CD14-positive monocyte (primary cell): Measurements from ENCODE around the gene LRRC3. TPM values are rescaled to one million over a fixed set of nuclear protein-coding genes. Genes with fewer than 3 reads are reported as not detected.
A peak's percentile ranks its signal among the peaks of the same experiment; 100 is the strongest.

Source experiments
- DNase-seq, 3 donors: peaks; one replicate each; pipeline ENCODE4 v3.0.0-alpha.2; 2011 to 2022
- H2AFZ ChIP-seq: 2 replicates; pipeline ENCODE4 v1.6.0; 2012; ENCODE audit warnings: mild to moderate bottlenecking, low read depth, low read length, inconsistent platforms; ENCODE audit not compliant: insufficient read depth, poor library complexity, severe bottlenecking
- H3K27ac ChIP-seq, 2 donors: 1 replicate in 1 of 2; 2 replicates in 1 of 2; pipeline ENCODE4 v1.5.1; 2012 to 2013; ENCODE audit warnings: low read length in 2 of 2, control low read depth in 1 of 2, inconsistent platforms in 1 of 2, low read depth in 1 of 2, mild to moderate bottlenecking in 1 of 2
- H3K27me3 ChIP-seq, 2 donors: one replicate each; pipeline versions ENCODE4 v1.6.0 to v1.6.1; 2011 to 2013; ENCODE audit warnings: low read length in 2 of 2; ENCODE audit not compliant: control insufficient read depth in 2 of 2, insufficient read depth in 2 of 2
- H3K36me3 ChIP-seq, 2 donors: replicated peaks in 1 of 2; 1 replicate in 1 of 2; 2 replicates in 1 of 2; pipeline versions ENCODE4 v1.5.1 to v1.6.1; 2012 to 2013; ENCODE audit warnings: low read length in 2 of 2, control low read depth in 1 of 2, inconsistent platforms in 1 of 2, mild to moderate bottlenecking in 1 of 2; ENCODE audit not compliant: insufficient read depth in 2 of 2, control insufficient read depth in 1 of 2
- H3K4me1 ChIP-seq, 2 donors: 1 replicate in 1 of 2; 2 replicates in 1 of 2; pipeline versions ENCODE4 v1.5.1 to v1.6.1; 2012 to 2013; ENCODE audit warnings: low read length in 2 of 2, control low read depth in 1 of 2, inconsistent platforms in 1 of 2, mild to moderate bottlenecking in 1 of 2, moderate library complexity in 1 of 2; ENCODE audit not compliant: insufficient read depth in 2 of 2, control insufficient read depth in 1 of 2
- H3K4me2 ChIP-seq: replicated peaks from 2 replicates; pipeline ENCODE3; 2012; ENCODE audit warnings: low read length, moderate library complexity, mild to moderate bottlenecking; ENCODE audit not compliant: poor library complexity, severe bottlenecking; ENCODE audit errors: extremely low read depth
- H3K4me3 ChIP-seq, 3 experiments: fragments of 200-600 bp in 1 of 3; sonication (generic) in 1 of 3; replicated peaks in 1 of 3; 1 replicate in 2 of 3; 2 replicates in 1 of 3; pipeline ENCODE4 v1.5.1; 2011 to 2013; ENCODE audit warnings: low read length in 3 of 3, mild to moderate bottlenecking in 3 of 3, control low read depth in 2 of 3, low read depth in 2 of 3, inconsistent platforms in 1 of 3, moderate library complexity in 1 of 3
- H3K79me2 ChIP-seq: 2 replicates; pipeline ENCODE4 v1.6.0; 2012; ENCODE audit warnings: mild to moderate bottlenecking, control low read depth, inconsistent platforms, low read length, moderate library complexity; ENCODE audit not compliant: insufficient read depth
- H3K9ac ChIP-seq: 2 replicates; pipeline ENCODE4 v1.6.0; 2017; ENCODE audit warnings: low read length, mild to moderate bottlenecking; ENCODE audit not compliant: insufficient read depth, poor library complexity, severe bottlenecking
- H3K9me3 ChIP-seq, 2 donors: replicated peaks in 1 of 2; 1 replicate in 1 of 2; 2 replicates in 1 of 2; pipeline versions ENCODE4 v1.5.1 to v1.6.1; 2012 to 2013; ENCODE audit warnings: low read length in 2 of 2, control low read depth in 1 of 2; ENCODE audit not compliant: control insufficient read depth in 1 of 2, insufficient read depth in 1 of 2
- H4K20me1 ChIP-seq: 2 replicates; pipeline ENCODE4 v1.6.0; 2012; ENCODE audit warnings: mild to moderate bottlenecking, low read length, control low read depth, moderate library complexity; ENCODE audit not compliant: insufficient read depth
- H3K27ac Mint-ChIP-seq, 7 donors: one replicate each; pipeline ENCODE4 v1.8.0; 2020; ENCODE audit warnings: mild to moderate bottlenecking in 7 of 7, mixed read lengths in 7 of 7, moderate library complexity in 6 of 7, inconsistent platforms in 2 of 7
- H3K27me3 Mint-ChIP-seq, 3 donors: one replicate each; pipeline ENCODE4 v1.8.0; 2021 to 2022; ENCODE audit warnings: low read depth in 3 of 3, mild to moderate bottlenecking in 3 of 3, mixed read lengths in 3 of 3, moderate library complexity in 3 of 3, inconsistent platforms in 1 of 3
- H3K36me3 Mint-ChIP-seq, 2 donors: one replicate each; pipeline ENCODE4 v1.8.0; 2020; ENCODE audit warnings: mixed read lengths in 2 of 2, inconsistent platforms in 1 of 2, mild to moderate bottlenecking in 1 of 2
- H3K4me1 Mint-ChIP-seq: one replicate; pipeline ENCODE4 v1.8.0; 2020; ENCODE audit warnings: mild to moderate bottlenecking, mixed read lengths
- H3K4me3 Mint-ChIP-seq, 2 donors: one replicate each; pipeline ENCODE4 v1.8.0; 2020; ENCODE audit warnings: mild to moderate bottlenecking in 2 of 2, mixed read lengths in 2 of 2, moderate library complexity in 1 of 2
- H3K9me3 Mint-ChIP-seq, 7 donors: one replicate each; pipeline ENCODE4 v1.8.0; 2020 to 2022; ENCODE audit warnings: mixed read lengths in 7 of 7, mild to moderate bottlenecking in 6 of 7, moderate library complexity in 6 of 7, inconsistent platforms in 2 of 7
- whole genome bisulfite sequencing: methylation state at CpG from one replicate; pipeline ENCODE4 v1.1.5; 2013; ENCODE audit warnings: missing lambda C conversion rate; ENCODE audit not compliant: insufficient coverage; 5-methylcytosine and 5-hydroxymethylcytosine counted together
- intact Hi-C, 2 donors: fragments of 100-400 bp; cut with micrococcal nuclease; formaldehyde crosslinking; loops; one replicate each; pipeline versions ENCODE4 v1.15.0 to v1.15.1; 2023
- polyA plus RNA-seq, 3 donors: library from polyadenylated mRNA; depleted of rRNA in 1 of 3; unstranded in 2 of 3; stranded (reverse) in 1 of 3; fragments of 300-500 nt in 2 of 3; fragments of >200 nt in 1 of 3; fragmentation: Illumina TruSeq in 2 of 3; gene quantifications; 1 replicate in 2 of 3; 2 replicates in 1 of 3; pipeline ENCODE4 v1.2.3, GENCODE V29; 2012 to 2021
- TF ChIP-seq, protein P1 (sequence below): fragments of 200-600 bp; IDR thresholded peaks from one replicate; pipeline ENCODE4 v1.8.0; 2022; ENCODE audit warnings: antibody characterized with exemption, mild to moderate bottlenecking

Gene LRRC3
- polyA plus RNA-seq, 3 donors: 0.30 to 0.59 (median 0.41) TPM

DNA sequence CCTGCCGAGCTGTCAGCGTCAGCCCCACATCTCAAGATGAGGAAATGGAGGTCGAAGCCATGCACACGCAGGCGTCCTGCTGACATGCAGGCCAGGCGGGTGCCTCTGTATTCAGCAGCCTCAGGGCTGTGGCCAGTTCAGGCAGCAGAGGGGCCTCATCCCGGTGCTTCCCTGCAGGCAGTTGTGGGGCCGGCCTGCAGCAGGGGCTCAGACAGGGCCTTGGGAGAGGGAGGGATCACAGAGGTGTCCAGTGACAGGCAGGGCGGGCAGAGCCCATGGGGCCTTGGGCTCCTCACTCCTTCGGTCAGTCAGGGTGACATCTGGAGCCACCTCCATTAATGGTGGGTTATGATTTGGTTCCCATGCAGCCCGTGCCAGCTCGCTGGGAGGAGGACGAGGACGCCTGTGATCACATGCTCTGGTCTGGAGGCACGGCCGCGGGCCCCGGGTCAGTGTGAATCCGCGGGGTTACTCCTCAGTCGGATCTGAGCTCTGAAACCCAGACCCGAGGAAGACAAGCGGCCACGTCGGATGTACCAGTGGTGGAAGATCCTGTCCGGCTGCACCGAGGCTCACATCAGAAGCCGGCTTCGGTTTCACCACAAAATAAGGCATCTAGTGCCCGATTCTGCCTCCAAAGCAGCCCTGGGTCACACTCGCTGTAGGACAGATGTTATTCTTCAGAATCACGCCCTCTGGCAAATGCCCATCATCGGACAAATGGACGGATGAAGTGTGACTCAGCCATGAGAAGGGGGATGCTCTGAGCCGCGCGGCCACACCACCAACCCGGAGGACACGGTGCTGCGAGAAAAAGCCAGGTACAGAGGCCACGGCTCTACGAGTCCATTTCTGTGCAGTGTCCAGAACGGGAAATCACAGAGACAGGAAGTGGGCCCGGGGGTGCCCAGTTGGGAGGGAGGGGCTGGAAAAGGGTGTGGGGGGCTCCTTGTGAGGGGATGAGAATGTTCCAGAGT is 51.3 kb downstream of the LRRC3 start:
- Histone ChIP-seq H3K4me3 (no peak overlapping the region), H3K9ac (no peak overlapping the region), H4K20me1 (no peaks in the 10 kb centered on the region), H3K4me2 (no peak overlapping the region), H3K9me3 (peaks cover 0 to 5% of the 10 kb centered on the region in 2 donors), H3K36me3 (no peaks in the 10 kb centered on the region), H3K4me1 (peaks cover 9 to 23% of the 10 kb centered on the region in 2 donors), H3K27me3 (peaks cover 0 to 3% of the 10 kb centered on the region in 2 donors), H3K79me2 (no peaks in the 10 kb centered on the region), H3K27ac (no peak overlapping the region), H2AFZ (no peak overlapping the region)
- no peak for DNase-seq
- 92% methylated on average over 42 of the region's 44 CpGs for WGBS
- Mint-ChIP-seq H3K27ac (peak overlapping the region in 1 of 7 donors; percentile 79), H3K9me3 (peaks cover 0 to 10% (median 5%) of the 10 kb centered on the region in 7 donors), H3K36me3 (no peaks in the 10 kb centered on the region), H3K27me3 (peaks cover 4 to 17% (median 10%) of the 10 kb centered on the region in 3 donors), H3K4me3 (no peak overlapping the region), H3K4me1 (peaks cover 6% of the 10 kb centered on the region)
- intact Hi-C loops: loop anchor here in 1 of 2 donors (5.0 kb wide), 1 partner anchor 286 kb away; no protein-coding TSS in a partner anchor
- TF ChIP-seq, protein P1, sequence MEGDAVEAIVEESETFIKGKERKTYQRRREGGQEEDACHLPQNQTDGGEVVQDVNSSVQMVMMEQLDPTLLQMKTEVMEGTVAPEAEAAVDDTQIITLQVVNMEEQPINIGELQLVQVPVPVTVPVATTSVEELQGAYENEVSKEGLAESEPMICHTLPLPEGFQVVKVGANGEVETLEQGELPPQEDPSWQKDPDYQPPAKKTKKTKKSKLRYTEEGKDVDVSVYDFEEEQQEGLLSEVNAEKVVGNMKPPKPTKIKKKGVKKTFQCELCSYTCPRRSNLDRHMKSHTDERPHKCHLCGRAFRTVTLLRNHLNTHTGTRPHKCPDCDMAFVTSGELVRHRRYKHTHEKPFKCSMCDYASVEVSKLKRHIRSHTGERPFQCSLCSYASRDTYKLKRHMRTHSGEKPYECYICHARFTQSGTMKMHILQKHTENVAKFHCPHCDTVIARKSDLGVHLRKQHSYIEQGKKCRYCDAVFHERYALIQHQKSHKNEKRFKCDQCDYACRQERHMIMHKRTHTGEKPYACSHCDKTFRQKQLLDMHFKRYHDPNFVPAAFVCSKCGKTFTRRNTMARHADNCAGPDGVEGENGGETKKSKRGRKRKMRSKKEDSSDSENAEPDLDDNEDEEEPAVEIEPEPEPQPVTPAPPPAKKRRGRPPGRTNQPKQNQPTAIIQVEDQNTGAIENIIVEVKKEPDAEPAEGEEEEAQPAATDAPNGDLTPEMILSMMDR: no peak

DNA sequence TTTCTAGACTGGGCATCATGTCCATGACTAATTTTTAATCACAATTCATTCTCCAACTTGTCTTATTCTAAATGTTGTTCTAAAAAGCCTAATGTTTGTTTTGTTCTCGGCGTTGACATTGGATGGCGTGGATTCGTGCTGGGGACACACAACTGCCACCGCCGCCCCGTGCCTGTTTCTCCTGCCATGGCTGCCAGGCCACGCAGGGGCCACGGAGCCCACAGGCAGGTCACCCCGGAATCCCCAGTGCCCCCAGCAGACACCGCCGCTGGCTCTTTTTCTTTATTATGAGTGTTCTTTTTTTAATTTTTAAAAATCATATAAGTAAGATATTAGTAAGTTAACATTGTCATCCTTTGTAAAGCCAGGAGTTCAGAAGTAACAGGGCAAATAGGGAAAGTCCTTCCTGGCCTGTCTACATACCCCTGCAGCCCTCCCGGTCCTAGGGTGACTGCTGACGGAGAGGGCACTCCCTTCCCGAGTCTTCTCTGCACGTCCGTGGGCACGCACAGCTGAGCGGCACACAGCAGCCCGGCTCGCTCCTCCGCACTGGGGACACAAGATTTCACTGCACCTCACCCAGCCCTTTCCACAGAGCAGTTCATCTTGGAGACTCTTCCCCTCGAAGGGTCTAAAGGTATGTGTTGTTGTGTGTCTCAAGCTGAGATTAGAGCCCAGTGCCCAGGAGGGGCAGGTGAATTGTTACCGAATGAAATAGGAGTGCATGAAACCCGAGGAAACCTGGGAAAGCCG is 52.5 kb downstream of the LRRC3 start:
- no peak overlapping the region for H3K4me2 ChIP-seq
- peaks cover 0 to 5% of the 10 kb centered on the region in 2 donors for H3K9me3 ChIP-seq
- no peak overlapping the region for H3K4me3 ChIP-seq
- no peaks in the 10 kb centered on the region for H4K20me1 ChIP-seq
- H2AFZ ChIP-seq: no peak overlapping the region
- H3K4me1 ChIP-seq: peaks cover 9 to 23% of the 10 kb centered on the region in 2 donors
- Mint-ChIP-seq H3K4me3 (no peak overlapping the region), H3K27me3 (peaks cover 4 to 22% (median 10%) of the 10 kb centered on the region in 3 donors), H3K9me3 (peaks cover 0 to 10% (median 5%) of the 10 kb centered on the region in 7 donors), H3K36me3 (no peaks in the 10 kb centered on the region), H3K27ac (peak overlapping the region in 1 of 7 donors; percentile 50), H3K4me1 (peaks cover 6% of the 10 kb centered on the region)
- intact Hi-C loops: loop anchor here in 1 of 2 donors (5.0 kb wide), 1 partner anchor 284 kb away; no protein-coding TSS in a partner anchor
- H3K9ac ChIP-seq: no peak overlapping the region
- no peak for DNase-seq
- peaks cover 0 to 3% of the 10 kb centered on the region in 2 donors for H3K27me3 ChIP-seq
- no peak overlapping the region for H3K27ac ChIP-seq
- no peaks in the 10 kb centered on the region for H3K79me2 ChIP-seq
- WGBS: 97% methylated on average over 13 of the region's 26 CpGs
- TF ChIP-seq, protein P1: no peak
- no peaks in the 10 kb centered on the region for H3K36me3 ChIP-seq
